Keratinocyte (primary cell): ENCODE results near the gene CDC26. TPM values are rescaled to one million over a fixed set of nuclear protein-coding genes. Genes with fewer than 3 reads are reported as not detected.
"Not testable (repeated sequence)": the region's sequence is repeated elsewhere in the genome, so short reads cannot be mapped to it uniquely, and the experiment has no call there.

ENCODE experiments used
- DNase-seq: peaks from one replicate; pipeline ENCODE4 v3.0.0-alpha.2; 2011; ENCODE audit warnings: low read depth, missing footprints, low spot score
- FAIRE-seq: peaks from 2 replicates; lab custom pipeline; 2011; peaks lifted over from hg19 to GRCh38; lab: Jason Lieb, UNC
- H2AFZ ChIP-seq: 2 replicates; pipeline ENCODE4 v1.6.0; 2012; ENCODE audit warnings: low read length, control low read depth, inconsistent platforms; ENCODE audit not compliant: control insufficient read depth
- H3K27ac ChIP-seq: 2 replicates; pipeline ENCODE4 v1.5.1; 2011; ENCODE audit warnings: low read length; ENCODE audit not compliant: control insufficient read depth, insufficient read depth
- H3K27me3 ChIP-seq: 3 replicates; pipeline ENCODE4 v1.6.0; 2011; ENCODE audit warnings: low read length; ENCODE audit not compliant: control insufficient read depth, insufficient read depth; ENCODE audit errors: extremely low read depth
- H3K36me3 ChIP-seq, 2 experiments: 2 replicates in 1 of 2; 3 replicates in 1 of 2; pipeline ENCODE4 v1.5.1; 2011; ENCODE audit warnings: low read length in 2 of 2, mild to moderate bottlenecking in 1 of 2; ENCODE audit not compliant: control insufficient read depth in 2 of 2, insufficient read depth in 2 of 2; ENCODE audit errors: extremely low read depth in 1 of 2
- H3K4me1 ChIP-seq: 3 replicates; pipeline ENCODE4 v1.5.1; 2011; ENCODE audit warnings: low read length; ENCODE audit not compliant: control insufficient read depth, insufficient read depth; ENCODE audit errors: extremely low read depth
- H3K4me2 ChIP-seq: 3 replicates; pipeline ENCODE4 v1.6.0; 2011; ENCODE audit warnings: low read depth, low read length; ENCODE audit not compliant: control insufficient read depth, insufficient read depth; ENCODE audit errors: extremely low read depth
- H3K4me3 ChIP-seq, 3 experiments: fragments of 200-600 bp in 1 of 3; sonication (generic) in 1 of 3; 2 replicates in 2 of 3; 3 replicates in 1 of 3; pipeline ENCODE4 v1.5.1; 2011 to 2016; ENCODE audit warnings: low read length in 3 of 3, mild to moderate bottlenecking in 3 of 3, control low read depth in 2 of 3, inconsistent platforms in 1 of 3, low read depth in 1 of 3, mixed read lengths in 1 of 3, mixed run types in 1 of 3, moderate library complexity in 1 of 3; ENCODE audit not compliant: control insufficient read depth in 2 of 3, insufficient read depth in 2 of 3; ENCODE audit errors: extremely low read depth in 1 of 3
- H3K79me2 ChIP-seq: 2 replicates; pipeline ENCODE4 v1.6.0; 2012; ENCODE audit warnings: low read length; ENCODE audit not compliant: control insufficient read depth, insufficient read depth
- H3K9ac ChIP-seq: 3 replicates; pipeline ENCODE4 v1.6.0; 2011; ENCODE audit warnings: low read length; ENCODE audit not compliant: control insufficient read depth, insufficient read depth; ENCODE audit errors: extremely low read depth
- H3K9me1 ChIP-seq: 3 replicates; pipeline ENCODE4 v1.6.0; 2011; ENCODE audit warnings: low read length; ENCODE audit not compliant: control insufficient read depth, insufficient read depth; ENCODE audit errors: extremely low read depth
- H3K9me3 ChIP-seq: 2 replicates; pipeline ENCODE4 v1.5.1; 2012; ENCODE audit warnings: low read depth, low read length; ENCODE audit not compliant: control insufficient read depth
- H4K20me1 ChIP-seq: 3 replicates; pipeline ENCODE4 v1.6.0; 2011; ENCODE audit warnings: low read length; ENCODE audit not compliant: control insufficient read depth, insufficient read depth; ENCODE audit errors: extremely low read depth
- CTCF ChIP-seq, 3 experiments: IDR thresholded peaks in 1 of 3; conservative IDR thresholded peaks in 1 of 3; optimal IDR thresholded peaks in 1 of 3; 2 replicates in 2 of 3; 3 replicates in 1 of 3; pipeline versions ENCODE3 to v1.5.1; 2011; ENCODE audit warnings: low read length in 3 of 3, mild to moderate bottlenecking in 3 of 3, moderate library complexity in 2 of 3, control low read depth in 1 of 3, inconsistent platforms in 1 of 3; ENCODE audit not compliant: insufficient read depth in 2 of 3; ENCODE audit errors: extremely low read depth in 1 of 3
- EZH2 ChIP-seq: IDR thresholded peaks from one replicate; pipeline ENCODE4 v1.6.1; 2012; ENCODE audit warnings: inconsistent platforms, mild to moderate bottlenecking, low read length, moderate library complexity
- dilution Hi-C: fragments of 300-500 bp; cut with MboI; formaldehyde crosslinking; loops from one replicate; pipeline ENCODE4 v1.7.0; 2020; ENCODE audit warnings: low sequenced_read_pairs; ENCODE audit not compliant: extremely low pct_ligation_motif_present
- polyA plus RNA-seq, 5 experiments: library from polyadenylated mRNA; depleted of rRNA in 3 of 5; stranded (reverse) in 3 of 5; stranded (forward) in 1 of 5; unstranded in 1 of 5; fragments of >200 nt; gene quantifications; 1 replicate in 1 of 5; 2 replicates in 3 of 5; 3 replicates in 1 of 5; pipeline versions ENCODE4 v1.2.1 to v1.2.3, GENCODE V29; 2011 to 2012; ENCODE audit warnings: missing spikeins in 2 of 5, low read depth in 1 of 5, low replicate concordance in 1 of 5

Gene CDC26
- polyA plus RNA-seq, 1 donor (not counting 4 experiments of a cell fraction or from before 2014, with no cell fraction given): 56.8 TPM

- Histone ChIP-seq H3K9me1 (no peaks in the 10 kb centered on the region), H3K4me1 (no peaks in the 10 kb centered on the region), H3K79me2 (no peaks in the 10 kb centered on the region), H3K36me3 (no peaks in the 10 kb centered on the region), H3K27ac (no peak overlapping the region), H3K9me3 (no peaks in the 10 kb centered on the region), H3K9ac (no peak overlapping the region), H2AFZ (no peak overlapping the region), H3K4me3 (no peak overlapping the region), H3K4me2 (no peak overlapping the region), H4K20me1 (no peaks in the 10 kb centered on the region), H3K27me3 (no peaks in the 10 kb centered on the region)
- no peak for TF ChIP-seq EZH2
- TF ChIP-seq CTCF (optimal IDR thresholded peaks at IDR 0.05 in 1 of 3, IDR thresholded peaks at IDR 0.05 in 1 of 3, conservative IDR thresholded peaks at IDR 0.05 in 1 of 3; ENCODE audit: extremely low read depth in 1 of 3, insufficient read depth in 2 of 3, low read length in 3 of 3): no peak
- dilution Hi-C loops: no loop called here
- FAIRE-seq (no peak), DNase-seq (no peak)
Observed at GRCh38 chr9:113238202-113238858, 37.0 kb downstream of the CDC26 start.

- no peaks in the 10 kb centered on the region for H3K4me1 ChIP-seq
- no peaks in the 10 kb centered on the region for H3K9me1 ChIP-seq
- H3K4me2 ChIP-seq: no peak overlapping the region
- TF ChIP-seq CTCF (optimal IDR thresholded peaks at IDR 0.05 in 1 of 3, IDR thresholded peaks at IDR 0.05 in 1 of 3, conservative IDR thresholded peaks at IDR 0.05 in 1 of 3; ENCODE audit: extremely low read depth in 1 of 3, insufficient read depth in 2 of 3, low read length in 3 of 3) (no peak), EZH2 (no peak)
- H3K27ac ChIP-seq: no peak overlapping the region
- DNase-seq (no peak), FAIRE-seq (no peak)
- dilution Hi-C loops: no loop called here
- H3K9me3 ChIP-seq: no peaks in the 10 kb centered on the region
- no peaks in the 10 kb centered on the region for H3K79me2 ChIP-seq
- H3K27me3 ChIP-seq: no peaks in the 10 kb centered on the region
- H3K4me3 ChIP-seq: no peak overlapping the region
- H2AFZ ChIP-seq: no peak overlapping the region
- no peak overlapping the region for H3K9ac ChIP-seq
- H4K20me1 ChIP-seq: no peaks in the 10 kb centered on the region
- no peaks in the 10 kb centered on the region for H3K36me3 ChIP-seq
Observed at GRCh38 chr9:113237026-113237425, 38.3 kb downstream of the CDC26 start.

GRCh38 chr9:113235701-113236255 lies 39.6 kb downstream of the CDC26 start:
- H3K9me3 ChIP-seq, H2AFZ ChIP-seq, DNase-seq, dilution Hi-C loops, H3K36me3 ChIP-seq, H3K4me3 ChIP-seq, H3K4me1 ChIP-seq, FAIRE-seq, H3K27me3 ChIP-seq, H4K20me1 ChIP-seq, H3K4me2 ChIP-seq, H3K9ac ChIP-seq, H3K9me1 ChIP-seq, H3K79me2 ChIP-seq, H3K27ac ChIP-seq: not testable (repeated sequence)
